Testis (tissue), 3 donors: ENCODE data around the gene TYW1B. TPM values are rescaled to one million over a fixed set of nuclear protein-coding genes. Genes with fewer than 3 reads are reported as not detected.
"Not testable (repeated sequence)": the region's sequence is repeated elsewhere in the genome, so short reads cannot be mapped to it uniquely, and the experiment has no call there.

Source experiments
- DNase-seq: peaks from one replicate; pipeline ENCODE4 v3.0.0-alpha.2; 2019
- H3K27ac ChIP-seq, 2 donors: fragments of 200-600 bp; sonication (generic); one replicate each; pipeline ENCODE4 v1.5.1; 2019
- H3K27me3 ChIP-seq: fragments of 200-600 bp; sonication (generic); one replicate; pipeline ENCODE4 v1.5.1; 2019
- H3K36me3 ChIP-seq: fragments of 200-600 bp; sonication (generic); one replicate; pipeline ENCODE4 v1.5.1; 2017; ENCODE audit warnings: low read depth; ENCODE audit errors: missing control alignments
- H3K4me1 ChIP-seq: fragments of 200-600 bp; sonication (generic); one replicate; pipeline ENCODE4 v1.5.1; 2019
- H3K4me3 ChIP-seq, 2 donors: fragments of 200-600 bp; sonication (generic); one replicate each; pipeline ENCODE4 v1.5.1; 2017 to 2019
- H3K9me3 ChIP-seq: fragments of 200-600 bp; sonication (generic); one replicate; pipeline ENCODE4 v1.5.1; 2017
- POLR2A ChIP-seq: fragments of 450-650 bp; IDR thresholded peaks from one replicate; pipeline ENCODE4 v1.6.1; 2017; ENCODE audit warnings: antibody characterized with exemption, mild to moderate bottlenecking, moderate library complexity
- WGBS, 2 donors: methylation state at CpG; one replicate each; pipeline ENCODE4 v1.1.5; 2018; 5-methylcytosine and 5-hydroxymethylcytosine counted together
- intact Hi-C: fragments of 100-400 bp; cut with DNase I; formaldehyde crosslinking; loops from one replicate; pipeline ENCODE4 v1.15.1; 2023; ENCODE audit warnings: low total_unique reads
- polyA plus RNA-seq: library from polyadenylated mRNA; stranded (reverse); fragments of 350-450 nt; fragmentation: Illumina TruSeq; extraction: RNeasy Lipid Tissue Mini Kit (QIAGEN cat#74804); gene quantifications from one replicate; pipeline ENCODE4 v1.2.3, GENCODE V29; 2014; ENCODE audit warnings: low read depth, low replicate concordance; ENCODE audit not compliant: insufficient read depth
- total RNA-seq, 2 donors: library from RNA; depleted of rRNA; stranded (reverse); fragments of >200 nt; gene quantifications; one replicate each; pipeline ENCODE4 v1.2.3, GENCODE V29; 2016
- TF ChIP-seq, protein P1 (sequence below), 3 experiments: fragments of 450-650 bp in 2 of 3; fragments of 200-600 bp in 1 of 3; sonication (generic) in 1 of 3; IDR thresholded peaks; one replicate each; pipeline ENCODE4 v1.5.1; 2016 to 2019; ENCODE audit warnings: antibody characterized with exemption in 3 of 3, mild to moderate bottlenecking in 2 of 3, moderate library complexity in 1 of 3

TYW1B gene
- total and polyA plus RNA-seq, 3 donors from 2014 or later = 8.9 to 11.3 (median 10.5) TPM

DNA sequence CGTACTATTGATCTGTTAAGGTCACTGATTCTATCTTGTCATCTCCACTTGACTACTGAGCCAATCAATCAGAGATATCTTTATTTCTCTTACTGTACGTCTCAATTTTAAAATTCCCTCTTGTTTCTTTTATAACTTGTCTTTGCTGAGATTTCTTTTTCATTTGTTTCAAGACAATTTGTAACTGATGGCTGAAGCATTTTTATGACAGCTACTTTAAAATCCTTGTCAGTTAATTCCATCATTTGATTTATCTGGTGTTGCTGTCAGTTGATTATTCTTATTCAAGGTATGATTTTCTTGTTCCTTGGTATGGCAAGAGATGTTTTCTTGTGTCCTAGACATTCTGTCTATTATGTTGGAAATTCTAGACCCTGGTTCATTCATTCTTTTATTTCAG, 76.6 kb downstream of the TYW1B start:
- Histone ChIP-seq H3K4me3 (no peak overlapping the region), H3K36me3 (no peaks in the 10 kb centered on the region), H3K9me3 (no peaks in the 10 kb centered on the region), H3K27ac (no peak overlapping the region), H3K4me1 (no peaks in the 10 kb centered on the region), H3K27me3 (no peaks in the 10 kb centered on the region)
- intact Hi-C loops = no loop called here
- TF ChIP-seq, protein P1, sequence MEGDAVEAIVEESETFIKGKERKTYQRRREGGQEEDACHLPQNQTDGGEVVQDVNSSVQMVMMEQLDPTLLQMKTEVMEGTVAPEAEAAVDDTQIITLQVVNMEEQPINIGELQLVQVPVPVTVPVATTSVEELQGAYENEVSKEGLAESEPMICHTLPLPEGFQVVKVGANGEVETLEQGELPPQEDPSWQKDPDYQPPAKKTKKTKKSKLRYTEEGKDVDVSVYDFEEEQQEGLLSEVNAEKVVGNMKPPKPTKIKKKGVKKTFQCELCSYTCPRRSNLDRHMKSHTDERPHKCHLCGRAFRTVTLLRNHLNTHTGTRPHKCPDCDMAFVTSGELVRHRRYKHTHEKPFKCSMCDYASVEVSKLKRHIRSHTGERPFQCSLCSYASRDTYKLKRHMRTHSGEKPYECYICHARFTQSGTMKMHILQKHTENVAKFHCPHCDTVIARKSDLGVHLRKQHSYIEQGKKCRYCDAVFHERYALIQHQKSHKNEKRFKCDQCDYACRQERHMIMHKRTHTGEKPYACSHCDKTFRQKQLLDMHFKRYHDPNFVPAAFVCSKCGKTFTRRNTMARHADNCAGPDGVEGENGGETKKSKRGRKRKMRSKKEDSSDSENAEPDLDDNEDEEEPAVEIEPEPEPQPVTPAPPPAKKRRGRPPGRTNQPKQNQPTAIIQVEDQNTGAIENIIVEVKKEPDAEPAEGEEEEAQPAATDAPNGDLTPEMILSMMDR (IDR thresholded peaks at IDR 0.05) = no peak
- TF ChIP-seq POLR2A = no peak
- WGBS, 2 donors = 89 to 97% methylated on average over 2 of the region's 2 CpGs
- DNase-seq = no peak

DNA sequence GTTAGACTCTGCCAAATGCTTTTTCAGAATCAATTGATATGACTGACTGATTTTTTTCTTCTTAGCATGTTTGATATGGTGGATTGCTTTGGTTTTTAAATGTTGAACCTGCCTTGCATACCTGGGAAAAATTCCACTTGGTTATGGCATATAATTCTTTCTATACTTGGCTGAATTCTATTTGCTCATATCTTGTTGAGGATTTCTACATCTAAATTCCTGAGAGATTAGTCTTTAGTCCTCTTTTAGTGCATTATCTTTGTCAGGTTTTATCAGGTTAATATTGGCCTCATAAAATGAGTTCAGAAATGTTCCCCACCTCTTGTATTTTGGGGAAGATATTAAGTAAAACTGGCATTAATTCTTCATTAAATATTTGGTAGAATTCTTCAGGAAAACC, 79.4 kb downstream of the TYW1B start:
- DNase-seq, intact Hi-C loops, H3K27ac ChIP-seq, H3K36me3 ChIP-seq, H3K9me3 ChIP-seq, H3K4me3 ChIP-seq, H3K27me3 ChIP-seq, H3K4me1 ChIP-seq: not testable (repeated sequence)

DNA sequence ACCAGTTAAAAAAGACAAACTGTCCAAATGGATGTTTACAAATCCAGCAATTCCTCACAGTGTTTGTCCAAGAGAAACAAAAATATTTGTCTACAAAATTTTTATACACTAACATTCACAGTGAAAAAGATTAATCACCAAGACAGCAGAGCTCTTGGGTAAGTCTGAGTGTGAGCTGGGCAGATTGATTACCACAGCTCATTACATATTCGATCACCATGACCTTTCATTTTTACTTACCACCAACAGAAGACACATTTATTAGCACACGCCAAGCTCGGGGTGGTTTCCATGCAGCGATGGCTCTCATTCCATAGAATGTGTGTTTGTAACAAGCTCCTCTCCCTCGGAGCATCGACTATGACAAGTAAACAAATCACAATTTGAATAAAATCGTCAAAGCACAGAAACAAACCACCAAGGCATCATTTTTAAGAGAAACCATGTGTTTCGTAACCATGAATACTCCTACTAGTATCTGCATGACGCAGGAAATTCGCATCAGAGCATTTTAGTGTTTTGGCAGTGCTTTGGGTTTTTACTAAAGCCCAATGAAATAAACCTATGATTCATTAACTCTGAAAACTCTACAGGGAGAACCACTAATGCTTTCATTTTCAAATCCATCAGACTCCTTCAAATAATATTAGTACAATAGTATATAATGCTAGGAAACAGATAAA, 83.6 kb downstream of the TYW1B start:
- H3K27me3 ChIP-seq, H3K4me3 ChIP-seq, H3K27ac ChIP-seq, H3K4me1 ChIP-seq, intact Hi-C loops, DNase-seq, H3K9me3 ChIP-seq, H3K36me3 ChIP-seq: not testable (repeated sequence)
- WGBS, 2 donors = 89 to 92% methylated on average over 10 of the region's 10 CpGs

DNA sequence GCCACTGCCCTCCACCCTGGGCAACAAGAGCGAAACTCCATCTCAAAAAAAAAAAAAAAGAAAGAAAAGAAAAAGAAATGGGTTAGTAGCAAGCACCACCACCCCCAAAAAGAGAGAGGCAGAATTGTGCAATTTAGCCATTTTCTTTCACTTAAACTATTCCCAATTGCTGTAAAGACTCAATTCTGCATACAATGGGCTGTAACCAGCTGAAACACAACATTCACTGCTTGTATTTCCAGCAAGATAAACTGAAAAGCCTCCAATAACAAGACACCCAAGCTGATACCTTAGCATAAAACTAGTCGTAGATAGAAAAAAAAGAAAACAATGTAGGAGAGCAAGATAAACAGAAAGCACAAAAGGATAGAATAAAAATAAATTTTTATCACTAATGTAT, 84.2 kb downstream of the TYW1B start:
- H3K9me3 ChIP-seq, intact Hi-C loops, H3K27ac ChIP-seq, H3K4me3 ChIP-seq, H3K4me1 ChIP-seq, DNase-seq, H3K27me3 ChIP-seq, H3K36me3 ChIP-seq: not testable (repeated sequence)
- 66 to 92% methylated on average over 2 of the region's 2 CpGs for WGBS, 2 donors

DNA sequence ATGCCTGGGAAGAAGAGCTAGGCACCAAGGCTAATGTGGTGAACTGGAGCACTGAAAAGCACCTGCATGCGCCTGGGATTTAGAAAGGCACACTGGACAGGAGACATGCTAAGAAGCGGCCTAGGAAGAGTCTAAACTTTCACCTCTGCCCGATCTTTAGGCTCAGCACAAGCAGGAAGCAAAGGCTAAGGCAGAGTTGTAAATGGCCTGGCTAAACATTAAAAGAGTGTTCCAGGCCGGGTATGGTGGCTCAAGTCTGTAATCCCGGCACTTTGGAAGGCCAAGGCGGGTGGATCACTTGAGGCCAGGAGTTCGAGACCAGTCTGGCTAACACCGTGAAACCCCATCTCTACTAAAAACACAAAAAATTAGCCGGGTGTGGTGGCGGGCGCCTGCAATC, 88.3 kb downstream of the TYW1B start:
- H3K36me3 ChIP-seq, H3K27ac ChIP-seq, intact Hi-C loops, H3K4me3 ChIP-seq, H3K9me3 ChIP-seq, H3K4me1 ChIP-seq, DNase-seq, H3K27me3 ChIP-seq: not testable (repeated sequence)
- 98 to 100% methylated on average over 3 to 5 of the region's 11 CpGs for WGBS, 2 donors

DNA sequence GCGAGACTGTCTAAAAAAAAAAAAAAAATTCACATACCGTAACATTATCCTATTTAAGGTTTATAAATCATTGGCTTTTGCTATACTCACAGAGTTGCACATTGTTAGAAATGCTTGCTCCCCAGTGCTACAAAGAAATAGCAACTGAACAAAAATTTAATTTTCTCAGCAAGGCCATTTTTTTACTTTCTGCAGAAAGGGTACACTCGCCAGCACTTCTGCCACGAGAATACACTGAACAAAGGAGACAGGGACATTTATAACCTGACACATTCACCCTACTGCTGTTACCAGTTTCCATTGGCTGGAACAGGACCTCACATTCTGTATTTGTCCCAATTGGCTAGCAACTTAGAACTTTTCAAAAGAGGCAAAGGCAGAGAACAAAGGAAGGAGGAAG, 92.1 kb downstream of the TYW1B start:
- DNase-seq, H3K27me3 ChIP-seq, H3K9me3 ChIP-seq, H3K4me1 ChIP-seq, H3K27ac ChIP-seq, H3K36me3 ChIP-seq, H3K4me3 ChIP-seq, intact Hi-C loops: not testable (repeated sequence)
- WGBS, 2 donors = 65 to 74% methylated on average over 3 to 4 of the region's 4 CpGs

DNA sequence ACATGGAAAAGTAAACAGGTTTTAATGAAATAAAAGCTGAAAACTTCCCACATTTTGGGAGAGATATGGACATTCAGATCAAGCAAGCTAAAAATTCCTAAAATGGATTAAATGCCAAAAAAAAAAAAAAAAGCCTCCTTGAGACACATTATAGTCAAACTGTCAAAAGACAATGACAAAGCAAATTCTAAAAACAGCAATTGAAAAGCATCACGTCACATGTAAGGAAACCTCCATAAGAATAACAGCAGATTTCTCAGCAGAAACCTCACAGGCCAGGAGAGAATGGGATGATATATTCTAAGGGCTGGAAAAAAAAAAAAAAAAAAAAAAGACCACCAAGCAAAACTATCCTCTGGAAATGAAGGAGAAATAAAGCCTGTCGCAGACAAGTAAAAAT, 97.2 kb downstream of the TYW1B start:
- H3K36me3 ChIP-seq, intact Hi-C loops: not testable (repeated sequence)
- 75 to 100% methylated on average over 2 of the region's 2 CpGs for WGBS, 2 donors

DNA sequence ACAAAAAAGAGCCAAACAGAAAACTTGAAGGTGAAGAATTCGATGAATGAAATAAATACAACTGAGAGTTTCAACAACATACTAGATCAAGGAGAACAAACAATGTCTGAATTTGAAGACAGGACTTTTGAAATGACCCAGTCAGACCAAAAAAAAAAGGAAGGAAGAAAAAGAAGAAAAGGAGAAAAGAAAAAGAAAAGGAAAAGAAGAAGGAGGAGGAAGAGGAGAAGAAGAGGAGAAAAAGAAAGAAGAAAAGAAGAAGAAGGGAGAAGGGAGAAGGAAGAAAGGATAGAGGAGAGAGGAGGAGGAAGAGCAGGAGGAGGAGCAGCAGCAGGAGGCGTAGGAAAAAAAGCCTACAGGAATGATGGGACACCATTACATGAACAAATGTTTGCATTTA, 97.6 kb downstream of the TYW1B start:
- H3K4me1 ChIP-seq, H3K4me3 ChIP-seq, H3K27ac ChIP-seq, intact Hi-C loops, H3K27me3 ChIP-seq, H3K9me3 ChIP-seq, DNase-seq, H3K36me3 ChIP-seq: not testable (repeated sequence)
- WGBS, 2 donors = 83 to 95% methylated on average over 2 of the region's 2 CpGs

More for the DNA sequence above, 97.2 kb downstream of the TYW1B start:
- DNase-seq, H3K4me3 ChIP-seq, H3K9me3 ChIP-seq, H3K27ac ChIP-seq, H3K27me3 ChIP-seq, H3K4me1 ChIP-seq: not testable (repeated sequence)

DNA sequence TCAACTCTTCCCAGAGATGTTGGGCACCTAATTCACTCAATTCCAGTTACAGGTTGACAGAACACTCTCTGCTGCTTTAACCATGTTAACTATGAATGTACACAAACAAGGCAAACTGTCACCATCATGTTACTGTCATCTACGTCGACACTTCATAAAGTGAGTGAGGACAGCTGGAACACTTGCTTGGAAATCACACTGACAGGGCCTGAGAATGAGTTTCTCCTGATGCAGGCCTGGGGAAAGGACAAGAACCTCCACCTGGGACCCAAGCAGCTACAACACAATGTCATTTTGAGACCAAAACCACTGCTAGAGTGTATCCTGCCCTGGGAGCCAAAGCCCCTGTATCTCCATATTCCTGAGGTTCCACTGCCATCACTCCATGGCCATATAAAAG, 98.9 kb downstream of the TYW1B start:
- H3K4me3 ChIP-seq, H3K36me3 ChIP-seq, H3K4me1 ChIP-seq, DNase-seq, H3K27me3 ChIP-seq, H3K27ac ChIP-seq, intact Hi-C loops, H3K9me3 ChIP-seq: not testable (repeated sequence)
- WGBS, 2 donors = 91 to 98% methylated on average over 2 of the region's 2 CpGs

DNA sequence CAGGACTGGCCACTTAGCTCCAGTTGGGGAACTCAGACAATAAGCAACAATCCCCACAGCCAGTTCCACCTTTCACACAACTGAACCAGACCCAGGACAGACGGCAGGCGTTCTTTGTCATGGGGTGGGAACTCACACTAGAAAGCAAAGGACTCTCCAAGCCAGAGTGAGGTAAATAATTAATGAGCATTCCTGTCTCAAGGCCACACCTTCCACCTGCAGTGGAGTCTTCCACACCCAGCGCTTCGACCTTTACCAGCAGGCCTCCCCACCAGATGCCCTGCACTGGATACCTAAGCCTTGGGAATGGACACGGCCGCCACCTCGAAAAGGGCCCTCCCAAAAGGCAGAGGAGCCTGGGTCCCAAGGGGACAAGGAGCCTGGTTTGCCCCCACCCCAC, 105.3 kb downstream of the TYW1B start:
- H3K27ac ChIP-seq, H3K4me1 ChIP-seq, H3K4me3 ChIP-seq, H3K9me3 ChIP-seq, intact Hi-C loops, H3K36me3 ChIP-seq, DNase-seq, H3K27me3 ChIP-seq: not testable (repeated sequence)
- WGBS, 2 donors = 84 to 88% methylated on average over 5 to 7 of the region's 7 CpGs

DNA sequence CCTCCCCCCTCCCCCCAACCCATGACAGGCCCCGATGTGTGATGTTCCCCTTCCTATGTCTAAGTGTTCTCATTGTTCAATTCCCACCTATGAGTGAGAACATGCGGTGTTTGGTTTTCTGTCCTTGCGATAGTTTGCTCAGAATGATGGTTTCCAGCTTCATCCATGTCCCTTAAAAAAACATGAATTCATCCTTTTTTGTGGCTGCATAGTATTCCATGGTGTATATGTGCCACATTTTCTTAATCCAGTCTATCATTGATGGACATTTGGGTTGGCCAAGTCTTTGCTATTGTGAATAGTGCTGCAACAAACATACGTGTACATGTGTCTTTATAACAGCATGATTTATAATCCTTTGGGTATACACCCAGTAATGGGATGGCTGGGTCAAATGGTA, 107.1 kb downstream of the TYW1B start:
- H3K4me3 ChIP-seq, H3K27me3 ChIP-seq, H3K4me1 ChIP-seq, intact Hi-C loops, H3K9me3 ChIP-seq, DNase-seq, H3K27ac ChIP-seq, H3K36me3 ChIP-seq: not testable (repeated sequence)
- 94 to 97% methylated on average over 3 to 4 of the region's 4 CpGs for WGBS, 2 donors
